Heart left ventricle (tissue), 16 donors: Measurements from ENCODE around the gene COQ8A. TPM values are rescaled to one million over a fixed set of nuclear protein-coding genes. Genes with fewer than 3 reads are reported as not detected.

Experiments used
- ATAC-seq, 4 donors: fragments of 200-7000 bp; cut with Tn5 transposase; one replicate each; pipeline ENCODE4 v1.9.1; 2020 to 2022; ENCODE audit warnings: moderate library complexity in 4 of 4, mild to moderate bottlenecking in 3 of 4, moderate number of reproducible peaks in 1 of 4
- DNase-seq, 5 donors: peaks; one replicate each; pipeline ENCODE4 v3.0.0-alpha.2; 2020
- H3K27ac ChIP-seq, 12 donors: fragments of 200-600 bp; sonication (generic) in 4 of 12; one replicate each; pipeline versions ENCODE4 v1.5.0 to v1.8.0; 2016 to 2022; ENCODE audit warnings: mild to moderate bottlenecking in 2 of 12
- H3K27me3 ChIP-seq, 9 donors: fragments of 200-600 bp; sonication (generic) in 2 of 9; one replicate each; pipeline versions ENCODE4 v1.5.1 to v1.8.0; 2016 to 2022; ENCODE audit warnings: mild to moderate bottlenecking in 3 of 9
- H3K36me3 ChIP-seq, 9 donors: fragments of 200-600 bp; sonication (generic) in 2 of 9; one replicate each; pipeline versions ENCODE4 v1.5.0 to v1.8.0; 2018 to 2022; ENCODE audit warnings: mild to moderate bottlenecking in 2 of 9
- H3K4me1 ChIP-seq, 12 donors: fragments of 200-600 bp; sonication (generic) in 4 of 12; one replicate each; pipeline versions ENCODE4 v1.5.0 to v1.8.0; 2016 to 2022; ENCODE audit warnings: mild to moderate bottlenecking in 3 of 12
- H3K4me3 ChIP-seq, 12 donors: fragments of 200-600 bp; sonication (generic) in 4 of 12; one replicate each; pipeline versions ENCODE4 v1.5.0 to v1.8.0; 2017 to 2022; ENCODE audit warnings: mild to moderate bottlenecking in 9 of 12, moderate library complexity in 4 of 12
- H3K9me3 ChIP-seq, 12 donors: fragments of 200-600 bp; sonication (generic) in 4 of 12; one replicate each; pipeline versions ENCODE4 v1.5.0 to v1.8.0; 2016 to 2022; ENCODE audit warnings: mild to moderate bottlenecking in 1 of 12
- CTCF ChIP-seq, 12 donors: fragments of 200-600 bp; sonication (generic) in 4 of 12; IDR thresholded peaks; one replicate each; pipeline versions ENCODE4 v1.5.0 to v1.8.0; 2018 to 2022; ENCODE audit warnings: antibody characterized with exemption in 12 of 12, mild to moderate bottlenecking in 5 of 12
- POLR2A ChIP-seq, 2 donors: fragments of 450-650 bp; IDR thresholded peaks; one replicate each; pipeline ENCODE4 v1.6.1; 2017; ENCODE audit warnings: antibody characterized with exemption in 2 of 2, mild to moderate bottlenecking in 2 of 2, moderate library complexity in 2 of 2
- WGBS, 4 donors: extraction: QIAGEN DNeasy Blood & Tissue Kit in 2 of 4; methylation state at CpG; one replicate each; pipeline versions ENCODE4 v1.1.5 to v1.1.7; 2013 to 2018; 5-methylcytosine and 5-hydroxymethylcytosine counted together
- intact Hi-C, 10 donors: fragments of 100-400 bp; cut with DNase I; formaldehyde crosslinking; loops; one replicate each; pipeline versions ENCODE4 v1.11.1 to v1.14.2; 2022
- polyA plus RNA-seq, 2 donors: library from polyadenylated mRNA; stranded (reverse); fragments of 200-250 nt; gene quantifications; one replicate each; pipeline ENCODE4 v1.2.3, GENCODE V29; 2013
- total RNA-seq, 9 donors: library from RNA; depleted of rRNA in 2 of 9; stranded (reverse); fragments of >200 nt in 2 of 9; fragmentation: NEBNext Ultra II Directional in 3 of 9; extraction: Animal tissue kit (Norgen Biotek cat#: 25700) in 3 of 9; gene quantifications; one replicate each; pipeline versions ENCODE4 v1.1.0 to v1.2.4, GENCODE V29; 2016 to 2023
- donor health status: ischemic (EF 13 %, LVEDD 7.1; RV severe dilation, severe dysfunction).
- donor health status: healthy with polysubstance abuse.
- donor health status: DM: no; HTN: yes; CAD: no.
- donor health status: DM: no; HTN: no; CAD: no.
- donor health status: ischemic (EF 25% LVEDD 6.9; RV normal size, moderate dysfunction).
- donor health status: ischemic (EF 25% LVEDD 5.7; RV mildly dilated, moderate dysfunction).
- donor health status: healthy.
- donor health status: DM: yes; HTN: yes; CAD: no.
- donor health status: ischemic (EF 35%, LVEDD 5.7; RV mildly dilated, moderate dysfunction).
- donor health status: nonischemic (EF 11% LVEDD 7.7; RV severe dilation, severe dysfunction).
- donor health status: DM: yes; HTN: yes; CAD: no.
- donor health status: PGD.
- donor health status: ischemic (EF 29% LVEDD 5.4; RV normal size, mild dysfunction).
- donor health status: nonischemic (EF 23%, LVEDD 6.1; RV moderate dilation, normal function).

The COQ8A gene
- total and polyA plus RNA-seq, 11 donors = 141 to 915 (median 269) TPM

DNA sequence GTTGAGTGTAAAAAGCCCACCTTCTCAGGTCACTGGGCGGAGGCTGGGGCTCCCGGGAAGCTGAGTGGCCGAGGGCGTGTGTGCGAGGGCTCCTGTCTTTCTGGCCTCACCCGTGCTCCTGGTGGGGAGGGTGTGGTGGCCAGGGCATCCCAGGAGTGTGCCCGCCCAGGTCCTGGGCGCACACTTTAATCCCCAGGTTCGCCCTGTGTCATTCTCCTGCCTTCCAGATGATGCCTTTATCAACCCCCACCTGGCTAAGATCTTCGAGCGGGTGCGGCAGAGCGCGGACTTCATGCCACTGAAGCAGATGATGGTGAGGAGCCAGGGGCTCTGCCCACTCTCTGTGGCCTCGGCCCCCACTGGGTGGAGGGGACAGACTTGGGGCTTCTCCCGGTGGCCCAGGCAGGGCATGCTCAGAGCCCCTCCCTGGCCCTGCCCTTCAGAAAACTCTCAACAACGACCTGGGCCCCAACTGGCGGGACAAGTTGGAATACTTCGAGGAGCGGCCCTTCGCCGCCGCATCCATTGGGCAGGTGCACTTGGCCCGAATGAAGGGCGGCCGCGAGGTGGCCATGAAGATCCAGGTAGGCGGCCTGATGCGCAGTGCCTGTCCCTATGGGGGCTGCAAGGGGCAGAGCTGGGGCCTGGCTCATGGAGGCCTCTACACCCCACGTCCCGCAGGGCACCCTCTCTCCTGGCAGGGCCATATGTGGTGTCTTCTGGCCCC is 42.5 kb downstream of the COQ8A start:
- TF ChIP-seq POLR2A (IDR thresholded peaks at IDR 0.05) (no peak), CTCF (IDR thresholded peaks at IDR 0.05) (no peak)
- Histone ChIP-seq H3K4me3 (no peak overlapping the region), H3K27me3 (no peaks in the 10 kb centered on the region), H3K9me3 (no peaks in the 10 kb centered on the region), H3K27ac (peak overlapping the region in 6 of 12 donors; percentile 68 to 96 (median 84)), H3K4me1 (peaks cover 0 to 93% (median 49%) of the 10 kb centered on the region in 12 donors), H3K36me3 (peaks cover 0 to 65% (median 44%) of the 10 kb centered on the region in 9 donors)
- no peak for ATAC-seq
- WGBS, 4 donors = 92 to 95% (median 94%) methylated on average over 23 to 31 of the region's 31 CpGs
- intact Hi-C loops = loop anchor here in 3 of 10 donors (5.0 kb wide), 1 partner anchor 40 kb away; the partner anchor contains the start of gene COQ8A (in 3 of the 3)
- no peak for DNase-seq

GRCh38 chr1:226983247-226983991 is 43.3 kb downstream of the COQ8A start:
- H3K9me3 ChIP-seq = no peaks in the 10 kb centered on the region
- H3K27me3 ChIP-seq = no peaks in the 10 kb centered on the region
- H3K36me3 ChIP-seq = peaks cover 0 to 71% (median 48%) of the 10 kb centered on the region in 9 donors
- WGBS, 4 donors = 90 to 95% (median 92%) methylated on average over 11 to 18 of the region's 18 CpGs
- H3K4me1 ChIP-seq = peaks cover 0 to 98% (median 53%) of the 10 kb centered on the region in 12 donors
- no peak for DNase-seq
- H3K4me3 ChIP-seq = no peak overlapping the region
- no peak for TF ChIP-seq CTCF (IDR thresholded peaks at IDR 0.05)
- TF ChIP-seq POLR2A (IDR thresholded peaks at IDR 0.05) = no peak
- no peak for ATAC-seq
- peak overlapping the region in 10 of 12 donors; percentile 50 to 96 (median 81) for H3K27ac ChIP-seq
- intact Hi-C loops = loop anchor here in 3 of 10 donors (5.0 kb wide), 1 partner anchor 41 kb away; the partner anchor contains the start of gene COQ8A (in 3 of the 3)

DNA sequence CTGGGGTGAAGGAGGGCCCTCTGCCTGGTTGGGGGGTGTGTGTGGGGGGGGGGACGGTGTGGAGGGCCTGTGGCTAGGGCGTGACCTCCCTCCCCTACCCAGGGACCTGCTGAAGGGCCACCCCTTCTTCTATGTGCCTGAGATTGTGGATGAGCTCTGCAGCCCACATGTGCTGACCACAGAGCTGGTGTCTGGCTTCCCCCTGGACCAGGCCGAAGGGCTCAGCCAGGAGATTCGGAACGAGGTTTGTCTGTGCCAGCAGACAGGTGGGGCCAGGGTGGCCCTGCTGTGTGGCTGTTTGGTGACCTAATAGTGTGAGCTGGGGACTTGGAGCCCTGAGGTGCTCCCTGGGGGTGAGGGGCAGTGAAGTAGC is 43.9 kb downstream of the COQ8A start:
- ATAC-seq = no peak
- peaks cover 0 to 100% (median 53%) of the 10 kb centered on the region in 12 donors for H3K4me1 ChIP-seq
- DNase-seq = peak in 1 of 5 donors; percentile 40

More for the DNA sequence above, 43.9 kb downstream of the COQ8A start:
- Histone ChIP-seq H3K4me3 (no peak overlapping the region), H3K27me3 (no peaks in the 10 kb centered on the region), H3K27ac (peak overlapping the region in 11 of 12 donors; percentile 50 to 96 (median 79)), H3K36me3 (peaks cover 0 to 71% (median 48%) of the 10 kb centered on the region in 9 donors), H3K9me3 (no peaks in the 10 kb centered on the region)
- 18 to 65% (median 52%) methylated on average over 2 to 5 of the region's 5 CpGs for WGBS, 4 donors
- intact Hi-C loops = loop anchor here in 4 of 10 donors (2.0 to 5.0 kb wide), 2 partner anchors 42 to 63 kb away; partner anchors contain the start of gene COQ8A (in 3 of the 4)
- TF ChIP-seq POLR2A (IDR thresholded peaks at IDR 0.05) (no peak), CTCF (IDR thresholded peaks at IDR 0.05) (no peak)
